DMS114 treated with DMSO at 0.1 percent for 48 hours (cell line): Measurements from ENCODE around the gene CYTH3.
"Not testable (repeated sequence)": the region's sequence is repeated elsewhere in the genome, so short reads cannot be mapped to it uniquely, and the experiment has no call there.

Experiments
- DNase-seq: peaks from one replicate; lab custom pipeline; 2025; ENCODE audit not compliant: unreplicated experiment; lab: John Stamatoyannopoulos, UW

The CYTH3 gene

GRCh38 chr7:6283391-6284054 is 11.1 kb upstream of the CYTH3 start:
- not testable (repeated sequence) for DNase-seq

GRCh38 chr7:6279937-6280336 is 7.5 kb upstream of the CYTH3 start:
- DNase-seq = no peak

- no peak for DNase-seq
Observed at GRCh38 chr7:6279341-6279740, 6.9 kb upstream of the CYTH3 start.

GRCh38 chr7:6278749-6279310 is 6.4 kb upstream of the CYTH3 start:
- DNase-seq = no peak

GRCh38 chr7:6277476-6277875 is 5.1 kb upstream of the CYTH3 start:
- no peak for DNase-seq

GRCh38 chr7:6276911-6277408 is 4.5 kb upstream of the CYTH3 start:
- DNase-seq = peak; percentile 49

GRCh38 chr7:6274743-6275142 is 2.3 kb upstream of the CYTH3 start:
- DNase-seq = no peak

GRCh38 chr7:6273917-6274630 is 1.6 kb upstream of the CYTH3 start:
- DNase-seq = no peak

- no peak for DNase-seq
Observed at GRCh38 chr7:6273380-6273837, 985 bp upstream of the CYTH3 start.

- DNase-seq = no peak
Observed at GRCh38 chr7:6271694-6272440, 557 bp downstream of the CYTH3 start.

- peak; percentile 67 for DNase-seq
Observed at GRCh38 chr7:6271060-6271658, 1.3 kb downstream of the CYTH3 start.

- no peak for DNase-seq
Observed at GRCh38 chr7:6269527-6269926, 2.9 kb downstream of the CYTH3 start.

GRCh38 chr7:6268907-6269306 is 3.5 kb downstream of the CYTH3 start:
- no peak for DNase-seq

- no peak for DNase-seq
Observed at GRCh38 chr7:6268023-6268900, 4.2 kb downstream of the CYTH3 start.

GRCh38 chr7:6266699-6267098 is 5.7 kb downstream of the CYTH3 start:
- no peak for DNase-seq

- DNase-seq = no peak
Observed at GRCh38 chr7:6262221-6262620, 10.2 kb downstream of the CYTH3 start.

- DNase-seq = no peak
Observed at GRCh38 chr7:6261699-6262098, 10.7 kb downstream of the CYTH3 start.

GRCh38 chr7:6260291-6261187 is 11.9 kb downstream of the CYTH3 start:
- no peak for DNase-seq

GRCh38 chr7:6259257-6259656 is 13.2 kb downstream of the CYTH3 start:
- DNase-seq = no peak
